Endothelial cell (in vitro differentiated cells): Measurements from ENCODE around the gene COPB2. TPM values are rescaled to one million over a fixed set of nuclear protein-coding genes. Genes with fewer than 3 reads are reported as not detected.

Experiments
- DNase-seq: peaks from one replicate; pipeline ENCODE4 v3.0.0; 2021; ENCODE audit warnings: low spot score
- H3K27ac Mint-ChIP-seq: one replicate; pipeline ENCODE4 v1.8.0; 2021; ENCODE audit warnings: mixed read lengths, inconsistent platforms; ENCODE audit not compliant: unreplicated experiment
- H3K27me3 Mint-ChIP-seq: one replicate; pipeline ENCODE4 v1.8.0; 2021; ENCODE audit warnings: mild to moderate bottlenecking, moderate library complexity, mixed read lengths, inconsistent platforms; ENCODE audit not compliant: unreplicated experiment
- H3K36me3 Mint-ChIP-seq: one replicate; pipeline ENCODE4 v1.8.0; 2021; ENCODE audit warnings: mild to moderate bottlenecking, low read depth, mixed read lengths, inconsistent platforms; ENCODE audit not compliant: unreplicated experiment
- H3K4me1 Mint-ChIP-seq: one replicate; pipeline ENCODE4 v1.8.0; 2021; ENCODE audit warnings: mild to moderate bottlenecking, mixed read lengths, inconsistent platforms; ENCODE audit not compliant: unreplicated experiment
- H3K4me3 Mint-ChIP-seq: one replicate; pipeline ENCODE4 v1.8.0; 2021; ENCODE audit warnings: mild to moderate bottlenecking, mixed read lengths, inconsistent platforms; ENCODE audit not compliant: unreplicated experiment
- H3K9me3 Mint-ChIP-seq: one replicate; pipeline ENCODE4 v1.8.0; 2021; ENCODE audit warnings: mixed read lengths, inconsistent platforms; ENCODE audit not compliant: unreplicated experiment
- total RNA-seq: library from RNA; stranded (reverse); fragmentation: NEBNext Ultra II Directional; extraction: Animal tissue kit (Norgen Biotek cat#: 25700); gene quantifications from one replicate; pipeline ENCODE4 v1.2.1, GENCODE V29; 2021; ENCODE audit not compliant: unreplicated experiment
- TF ChIP-seq, protein P1 (sequence below): fragments of 200-600 bp; sonication (generic); IDR thresholded peaks from one replicate; pipeline ENCODE4 v1.5.0; 2021; ENCODE audit warnings: antibody characterized with exemption; ENCODE audit not compliant: unreplicated experiment

The COPB2 gene
- total RNA-seq, 1 donor from 2014 or later: 140 TPM

DNA sequence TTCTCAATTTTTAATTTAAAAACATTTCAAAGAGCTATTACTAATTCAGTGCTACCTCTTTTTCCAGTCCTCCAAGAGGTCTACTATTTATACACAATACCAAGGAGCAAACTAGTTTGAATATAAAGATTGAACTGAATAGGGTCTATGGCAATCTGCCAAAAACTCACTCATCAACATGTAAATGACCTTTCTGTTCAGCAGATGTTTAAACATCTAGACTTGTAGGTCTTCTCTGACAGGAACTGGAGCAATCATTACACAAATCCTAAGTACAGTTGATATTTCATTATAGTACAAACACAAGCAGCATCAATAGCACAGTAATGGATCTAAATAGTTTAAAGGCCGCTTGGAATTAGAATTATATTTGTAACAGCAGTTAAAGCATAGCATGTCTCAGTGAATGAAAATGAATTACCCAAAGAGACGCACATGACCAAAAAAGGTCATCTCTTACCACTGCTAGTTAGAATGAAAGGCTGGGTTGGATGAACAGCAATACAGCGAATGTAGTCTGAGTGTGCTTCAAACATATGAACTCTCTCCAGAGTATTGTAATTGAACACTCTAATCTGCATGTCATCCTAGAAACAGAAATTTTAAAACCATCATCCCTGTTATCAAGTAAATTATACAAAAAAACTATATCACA, 10.7 kb downstream of the COPB2 start:
- TF ChIP-seq, protein P1, sequence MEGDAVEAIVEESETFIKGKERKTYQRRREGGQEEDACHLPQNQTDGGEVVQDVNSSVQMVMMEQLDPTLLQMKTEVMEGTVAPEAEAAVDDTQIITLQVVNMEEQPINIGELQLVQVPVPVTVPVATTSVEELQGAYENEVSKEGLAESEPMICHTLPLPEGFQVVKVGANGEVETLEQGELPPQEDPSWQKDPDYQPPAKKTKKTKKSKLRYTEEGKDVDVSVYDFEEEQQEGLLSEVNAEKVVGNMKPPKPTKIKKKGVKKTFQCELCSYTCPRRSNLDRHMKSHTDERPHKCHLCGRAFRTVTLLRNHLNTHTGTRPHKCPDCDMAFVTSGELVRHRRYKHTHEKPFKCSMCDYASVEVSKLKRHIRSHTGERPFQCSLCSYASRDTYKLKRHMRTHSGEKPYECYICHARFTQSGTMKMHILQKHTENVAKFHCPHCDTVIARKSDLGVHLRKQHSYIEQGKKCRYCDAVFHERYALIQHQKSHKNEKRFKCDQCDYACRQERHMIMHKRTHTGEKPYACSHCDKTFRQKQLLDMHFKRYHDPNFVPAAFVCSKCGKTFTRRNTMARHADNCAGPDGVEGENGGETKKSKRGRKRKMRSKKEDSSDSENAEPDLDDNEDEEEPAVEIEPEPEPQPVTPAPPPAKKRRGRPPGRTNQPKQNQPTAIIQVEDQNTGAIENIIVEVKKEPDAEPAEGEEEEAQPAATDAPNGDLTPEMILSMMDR: no peak
- no peak overlapping the region for H3K4me3 Mint-ChIP-seq
- H3K27ac Mint-ChIP-seq: no peak overlapping the region
- no peaks in the 10 kb centered on the region for H3K9me3 Mint-ChIP-seq
- H3K4me1 Mint-ChIP-seq: peaks cover 8% of the 10 kb centered on the region
- H3K27me3 Mint-ChIP-seq: peaks cover 3% of the 10 kb centered on the region
- no peak for DNase-seq
- peaks cover 23% of the 10 kb centered on the region for H3K36me3 Mint-ChIP-seq

- H3K27me3 Mint-ChIP-seq: peaks cover 3% of the 10 kb centered on the region
- no peak overlapping the region for H3K27ac Mint-ChIP-seq
- DNase-seq: no peak
- H3K4me1 Mint-ChIP-seq: peaks cover 3% of the 10 kb centered on the region
- no peak overlapping the region for H3K4me3 Mint-ChIP-seq
- peaks cover 23% of the 10 kb centered on the region for H3K36me3 Mint-ChIP-seq
- TF ChIP-seq, protein P1: no peak
- no peaks in the 10 kb centered on the region for H3K9me3 Mint-ChIP-seq
Observed at GRCh38 chr3:139377378-139377777, 12.1 kb downstream of the COPB2 start.

GRCh38 chr3:139374099-139374498, 15.3 kb downstream of the COPB2 start:
- Mint-ChIP-seq H3K27me3 (no peaks in the 10 kb centered on the region), H3K4me3 (peak overlapping the region; percentile 38), H3K4me1 (no peaks in the 10 kb centered on the region), H3K36me3 (peaks cover 25% of the 10 kb centered on the region), H3K27ac (no peak overlapping the region), H3K9me3 (no peaks in the 10 kb centered on the region)
- no peak for DNase-seq
- TF ChIP-seq, protein P1: no peak

DNA sequence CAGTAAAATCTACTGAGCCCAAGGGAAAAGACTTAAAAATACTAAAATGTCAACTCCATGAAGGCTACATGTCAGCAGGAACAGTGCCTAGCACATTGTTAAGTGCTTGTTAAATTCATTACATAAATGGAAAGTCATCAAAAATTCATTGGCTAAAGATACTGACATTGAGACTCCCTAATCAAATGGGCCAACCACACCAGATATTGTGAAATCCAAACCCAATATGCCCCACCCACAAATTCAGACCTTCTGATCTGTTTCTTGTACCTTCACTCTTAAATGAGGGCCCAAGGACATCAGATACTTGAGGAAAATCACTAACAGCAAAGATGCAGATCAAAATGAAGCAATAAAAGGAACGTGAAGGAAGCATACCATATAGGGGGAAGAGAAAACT, 24.9 kb downstream of the COPB2 start:
- TF ChIP-seq, protein P1: no peak
- Mint-ChIP-seq H3K36me3 (peaks cover 39% of the 10 kb centered on the region), H3K4me3 (no peak overlapping the region), H3K4me1 (peaks cover 57% of the 10 kb centered on the region), H3K27me3 (no peaks in the 10 kb centered on the region), H3K27ac (peak overlapping the region; percentile 87), H3K9me3 (no peaks in the 10 kb centered on the region)
- DNase-seq: no peak

- Mint-ChIP-seq H3K4me3 (peak overlapping the region; percentile 28), H3K27me3 (no peaks in the 10 kb centered on the region), H3K4me1 (peaks cover 64% of the 10 kb centered on the region), H3K36me3 (peaks cover 37% of the 10 kb centered on the region), H3K9me3 (no peaks in the 10 kb centered on the region), H3K27ac (no peak overlapping the region)
- TF ChIP-seq, protein P1: no peak
- DNase-seq: no peak
Observed at GRCh38 chr3:139361276-139361675, 28.2 kb downstream of the COPB2 start.
